Measurements from ENCODE around the gene CNOT6. TPM values are rescaled to one million over a fixed set of nuclear protein-coding genes. Genes with fewer than 3 reads are reported as not detected.

The CNOT6 gene
- 5.8 and 6.0 TPM in 2 replicates for total RNA-seq

GRCh38 chr5:180494060-180494509 lies at the start of gene CNOT6:
Gene CNOT6, plus strand, starts transcription at chr5:180494379. Its CDS starts 34,898 bp downstream, at chr5:180529277.

GRCh38 chr5:180591311-180591887 lies 97.2 kb downstream of the CNOT6 start, which contains the start of gene SCGB3A1:
Gene SCGB3A1, minus strand, starts transcription at chr5:180591499. Its CDS starts 37 bp downstream, at chr5:180591462.

Other genes with a start within 250 kb of the CNOT6 start
- 16.1 and 21.4 TPM in 2 replicates for gene MAPK9, start 202.3 kb upstream of the CNOT6 start, total RNA-seq
- 64.9 and 101 TPM in 2 replicates for gene GFPT2, start 141.0 kb upstream of the CNOT6 start, total RNA-seq
- not detected in 2 replicates for gene SCGB3A1, start 97.1 kb downstream of the CNOT6 start, total RNA-seq
- 0.18 TPM in 1 of 2 replicates, not detected in the other for gene FLT4, start 155.2 kb downstream of the CNOT6 start, total RNA-seq
- not detected in 2 replicates for gene OR2Y1, start 245.7 kb downstream of the CNOT6 start, total RNA-seq

Data from myometrial cell (primary cell).